HG03575 (cell line): ENCODE measurements around the gene CCNL2.

Source experiments
- ATAC-seq: cut with Tn5 transposase; IDR thresholded peaks from one replicate; pipeline ENCODE4 v1.9.1; 2021; ENCODE audit not compliant: unreplicated experiment, insufficient number of reproducible peaks, low FRiP score; ENCODE audit errors: extremely low read depth

CCNL2 gene

GRCh38 chr1:1361233-1361981 lies 37.7 kb downstream of the CCNL2 start:
- ATAC-seq: no peak

- no peak for ATAC-seq
Measured at GRCh38 chr1:1360506-1361169, 38.5 kb downstream of the CCNL2 start.

GRCh38 chr1:1359664-1360468 lies 39.3 kb downstream of the CCNL2 start:
- ATAC-seq: no peak

- ATAC-seq: no peak
Measured at GRCh38 chr1:1359308-1359663, 39.8 kb downstream of the CCNL2 start.

- no peak for ATAC-seq
Measured at GRCh38 chr1:1358433-1359271, 40.5 kb downstream of the CCNL2 start, which contains the start of gene MXRA8. TSS of gene MXRA8 (minus strand) at chr1:1358555. CDS start at chr1:1358504, 51 bp downstream.

GRCh38 chr1:1357871-1358432 lies 41.2 kb downstream of the CCNL2 start:
- ATAC-seq: no peak

- ATAC-seq: no peak
Measured at GRCh38 chr1:1356796-1357401, 42.2 kb downstream of the CCNL2 start.

- no peak for ATAC-seq
Measured at GRCh38 chr1:1356166-1356795, 42.9 kb downstream of the CCNL2 start.

- ATAC-seq: no peak
Measured at GRCh38 chr1:1355416-1355815, 43.7 kb downstream of the CCNL2 start.

- no peak for ATAC-seq
Measured at GRCh38 chr1:1354271-1355247, 44.6 kb downstream of the CCNL2 start.

GRCh38 chr1:1353389-1354151 lies 45.6 kb downstream of the CCNL2 start:
- ATAC-seq: no peak

GRCh38 chr1:1352786-1353388 lies 46.2 kb downstream of the CCNL2 start:
- no peak for ATAC-seq

GRCh38 chr1:1351511-1352427 lies 47.4 kb downstream of the CCNL2 start:
- no peak for ATAC-seq

- ATAC-seq: no peak
Measured at GRCh38 chr1:1349256-1350012, 49.7 kb downstream of the CCNL2 start, which contains the start of gene DVL1. TSS of gene DVL1 (minus strand) at chr1:1349418. CDS start at chr1:1349065, 353 bp downstream.
